GM21737 (cell line): ENCODE measurements around the gene DYNC2H1.
"Not testable (repeated sequence)": the region's sequence is repeated elsewhere in the genome, so short reads cannot be mapped to it uniquely, and the experiment has no call there.

Source experiments
- ATAC-seq: cut with Tn5 transposase; IDR thresholded peaks from one replicate; pipeline ENCODE4 v1.9.1; 2021; ENCODE audit warnings: mild to moderate bottlenecking, moderate library complexity; ENCODE audit not compliant: unreplicated experiment

The DYNC2H1 gene

GRCh38 chr11:103112364-103112763 lies 3.1 kb downstream of the DYNC2H1 start:
- no peak for ATAC-seq

GRCh38 chr11:103114836-103115235 lies 5.6 kb downstream of the DYNC2H1 start:
- no peak for ATAC-seq

GRCh38 chr11:103125462-103125861 lies 16.2 kb downstream of the DYNC2H1 start:
- ATAC-seq = no peak

GRCh38 chr11:103141986-103142385 lies 32.8 kb downstream of the DYNC2H1 start:
- not testable (repeated sequence) for ATAC-seq

- ATAC-seq = no peak
Observed at GRCh38 chr11:103147627-103148026, 38.4 kb downstream of the DYNC2H1 start.

GRCh38 chr11:103157542-103157941 lies 48.3 kb downstream of the DYNC2H1 start:
- ATAC-seq = no peak

- no peak for ATAC-seq
Observed at GRCh38 chr11:103164093-103164796, 55.0 kb downstream of the DYNC2H1 start.

GRCh38 chr11:103167166-103167565 lies 57.9 kb downstream of the DYNC2H1 start:
- no peak for ATAC-seq

- no peak for ATAC-seq
Observed at GRCh38 chr11:103170865-103171264, 61.6 kb downstream of the DYNC2H1 start.

GRCh38 chr11:103175461-103176129 lies 66.4 kb downstream of the DYNC2H1 start:
- no peak for ATAC-seq

GRCh38 chr11:103183981-103184611 lies 74.9 kb downstream of the DYNC2H1 start:
- ATAC-seq = no peak

GRCh38 chr11:103202048-103202651 lies 92.9 kb downstream of the DYNC2H1 start:
- no peak for ATAC-seq

GRCh38 chr11:103210543-103210942 lies 101.3 kb downstream of the DYNC2H1 start:
- ATAC-seq = no peak

GRCh38 chr11:103215812-103216211 lies 106.6 kb downstream of the DYNC2H1 start:
- ATAC-seq = no peak

- ATAC-seq = no peak
Observed at GRCh38 chr11:103220133-103220532, 110.9 kb downstream of the DYNC2H1 start.

GRCh38 chr11:103222806-103223205 lies 113.6 kb downstream of the DYNC2H1 start:
- ATAC-seq = no peak

GRCh38 chr11:103228807-103229206 lies 119.6 kb downstream of the DYNC2H1 start:
- no peak for ATAC-seq

- no peak for ATAC-seq
Observed at GRCh38 chr11:103234974-103235373, 125.7 kb downstream of the DYNC2H1 start.

- no peak for ATAC-seq
Observed at GRCh38 chr11:103241574-103241973, 132.3 kb downstream of the DYNC2H1 start.

- ATAC-seq = no peak
Observed at GRCh38 chr11:103254123-103254522, 144.9 kb downstream of the DYNC2H1 start.

GRCh38 chr11:103257360-103257759 lies 148.1 kb downstream of the DYNC2H1 start:
- no peak for ATAC-seq
